Measurements from ENCODE around the gene KLHL10. TPM values are rescaled to one million over a fixed set of nuclear protein-coding genes. Genes with fewer than 3 reads are reported as not detected.
"Not testable (repeated sequence)": the region's sequence is repeated elsewhere in the genome, so short reads cannot be mapped to it uniquely, and the experiment has no call there.

Gene KLHL10
- total RNA-seq, 5 donors from 2014 or later (not counting 1 experiment from before 2014, with no cell fraction given), result not detected

DNA sequence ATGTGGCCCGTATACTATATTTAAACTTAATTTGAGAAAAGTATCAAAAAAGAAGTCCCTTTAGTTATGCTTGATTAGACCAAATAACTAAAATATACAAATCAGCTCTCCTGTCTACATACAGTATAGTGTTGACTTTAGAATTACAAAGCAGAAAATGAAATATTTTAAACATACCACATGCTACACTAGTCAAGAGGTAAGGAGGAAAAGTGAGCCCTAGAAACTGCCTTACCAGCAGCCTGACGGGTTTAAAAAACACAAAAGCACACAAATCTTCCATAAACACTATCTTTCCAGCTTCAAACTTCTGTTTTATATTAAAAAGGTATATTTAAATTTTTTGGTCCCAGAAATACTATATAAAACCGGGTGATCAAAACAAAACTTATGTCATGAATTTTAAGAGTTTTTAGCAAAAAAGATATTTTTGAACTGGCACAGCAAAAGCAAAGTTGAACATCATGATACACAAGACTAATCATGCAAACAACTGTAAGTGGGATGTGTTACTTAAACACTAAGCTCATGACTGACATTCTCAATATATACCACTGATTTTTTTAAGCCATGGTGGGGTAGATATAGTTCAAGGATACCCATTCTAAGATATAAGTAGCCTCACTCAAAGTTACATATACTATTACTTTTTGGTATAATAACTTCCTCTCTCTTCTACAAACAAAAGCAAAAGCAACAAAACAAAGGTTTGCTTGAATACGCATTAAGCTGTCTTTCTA, 11.8 kb downstream of the KLHL10 start:
- no peak overlapping the region for H3K4me3 ChIP-seq (ENCODE audit: control insufficient read depth in 1 of 2, extremely low read depth in 1 of 2, low read length in 1 of 2)
- Mint-ChIP-seq H3K4me3 (no peak overlapping the region), H3K9me3 (no peaks in the 10 kb centered on the region), H3K36me3 (peaks cover 25% of the 10 kb centered on the region), H3K27me3 (no peaks in the 10 kb centered on the region), H3K27ac (no peak overlapping the region), H3K4me1 (peaks cover 33 to 47% (median 45%) of the 10 kb centered on the region in 3 donors)
- H3K27ac ChIP-seq (ENCODE audit: low read length), result no peak overlapping the region
- peaks cover 2 to 4% of the 10 kb centered on the region in 2 experiments for H3K4me1 ChIP-seq (ENCODE audit: control insufficient read depth in 1 of 2, extremely low read depth in 1 of 2, insufficient read depth in 2 of 2, low read length in 2 of 2)
- POLR2A ChIA-PET, result interaction anchor here in 1 of 2 donors (0.6 kb wide), 2 partner anchors 15 to 17 kb away, joined by 3 to 4 read pairs; no protein-coding TSS in a partner anchor
- no peak for DNase-seq
- CTCF ChIA-PET, result interaction anchor here in 1 of 2 donors (1.0 kb wide), 1 partner anchor 10 kb away, joined by 3 read pairs; no protein-coding TSS in a partner anchor
- peaks cover 4 to 20% of the 10 kb centered on the region in 2 donors for H3K36me3 ChIP-seq (ENCODE audit: control insufficient read depth in 2 of 2, extremely low read depth in 1 of 2, insufficient read depth in 1 of 2, low read length in 1 of 2)
- no peak for ATAC-seq (replicated peaks in 1 of 4)
- H3K27me3 ChIP-seq (replicated peaks in 1 of 2; ENCODE audit: control insufficient read depth in 2 of 2, extremely low read depth in 1 of 2, insufficient read depth in 2 of 2, low read length in 1 of 2), result no peaks in the 10 kb centered on the region
- no peaks in the 10 kb centered on the region for H3K9me3 ChIP-seq
- WGBS (ENCODE audit: insufficient coverage), result 100% methylated on average over 1 of the region's 4 CpGs

DNA sequence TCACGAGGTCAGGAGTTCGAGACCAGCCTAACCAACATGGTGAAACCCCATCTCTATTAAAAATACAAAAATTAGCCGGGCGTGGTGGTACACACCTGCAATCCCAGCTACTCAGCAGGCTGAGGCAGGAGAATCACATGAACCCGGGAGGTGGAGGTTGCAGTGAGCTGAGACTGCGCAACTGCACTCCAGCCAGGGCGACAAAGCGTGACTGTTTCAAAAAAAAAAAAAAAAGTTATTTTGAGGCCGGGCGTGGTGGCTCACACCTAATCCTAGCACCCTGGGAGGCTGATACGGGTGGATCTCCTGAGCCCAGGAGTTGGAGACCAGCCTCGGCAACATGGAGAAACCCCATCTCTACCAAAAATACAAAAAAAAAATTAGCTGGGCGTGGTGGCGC, 13.8 kb downstream of the KLHL10 start:
- H3K4me1 ChIP-seq (ENCODE audit: control insufficient read depth in 1 of 2, extremely low read depth in 1 of 2, insufficient read depth in 2 of 2, low read length in 2 of 2); H3K27ac ChIP-seq (ENCODE audit: low read length); H3K27me3 ChIP-seq (replicated peaks in 1 of 2; ENCODE audit: control insufficient read depth in 2 of 2, extremely low read depth in 1 of 2, insufficient read depth in 2 of 2, low read length in 1 of 2); H3K27ac Mint-ChIP-seq; POLR2A ChIA-PET; H3K9me3 ChIP-seq; H3K4me3 ChIP-seq (ENCODE audit: control insufficient read depth in 1 of 2, extremely low read depth in 1 of 2, low read length in 1 of 2); DNase-seq; H3K27me3 Mint-ChIP-seq; ATAC-seq (replicated peaks in 1 of 4); H3K9me3 Mint-ChIP-seq: not testable (repeated sequence)
- CTCF ChIA-PET, result interaction anchor here (0.7 to 0.9 kb wide), 2 partner anchors 13 to 50 kb away, joined by 3 to 4 read pairs; no protein-coding TSS in a partner anchor
- 100% methylated on average over 4 of the region's 14 CpGs for WGBS (ENCODE audit: insufficient coverage)
- Mint-ChIP-seq H3K4me1 (peaks cover 37 to 57% (median 52%) of the 10 kb centered on the region in 3 donors), H3K36me3 (peaks cover 28% of the 10 kb centered on the region), H3K4me3 (peak overlapping the region in 1 of 3 donors; percentile 17)
- H3K36me3 ChIP-seq (ENCODE audit: control insufficient read depth in 2 of 2, extremely low read depth in 1 of 2, insufficient read depth in 1 of 2, low read length in 1 of 2), result peaks cover 4 to 24% of the 10 kb centered on the region in 2 donors

DNA sequence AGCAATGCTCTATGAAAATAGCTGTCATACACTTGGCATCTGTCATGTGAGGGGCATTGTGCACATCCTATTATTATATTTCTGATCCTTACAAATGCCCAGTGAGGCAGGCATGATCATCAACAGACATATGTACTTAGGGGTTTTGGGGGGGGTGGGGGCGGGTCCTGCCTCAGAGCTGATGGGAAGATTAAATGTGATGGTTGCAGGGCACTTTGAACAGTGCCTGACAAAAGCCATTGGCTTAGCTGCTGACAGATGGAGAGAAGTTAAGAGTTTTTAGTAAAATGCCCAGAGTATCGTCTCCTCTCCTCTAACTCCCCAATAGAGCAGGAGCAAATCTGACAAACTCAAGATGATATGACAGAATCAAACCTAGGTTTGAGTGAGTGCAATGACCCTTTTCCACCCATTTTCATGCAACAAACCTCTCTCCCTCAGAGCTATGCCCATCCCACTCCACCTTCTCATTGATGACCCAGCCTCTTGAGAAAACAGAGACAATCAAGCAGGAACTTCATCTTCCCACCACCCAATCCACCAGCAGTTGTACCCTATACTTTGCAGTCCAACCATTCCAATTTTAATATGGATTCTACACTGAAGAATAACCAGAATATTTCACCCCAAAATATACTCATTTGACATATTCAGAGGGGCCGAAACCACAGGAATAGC, 22.8 kb downstream of the KLHL10 start:
- no CpG with 5 or more reads among the region's 3 CpGs for WGBS (ENCODE audit: insufficient coverage)
- Mint-ChIP-seq H3K4me3 (no peak overlapping the region), H3K27ac (no peak overlapping the region), H3K36me3 (no peaks in the 10 kb centered on the region), H3K27me3 (no peaks in the 10 kb centered on the region), H3K4me1 (peaks cover 28 to 40% (median 35%) of the 10 kb centered on the region in 3 donors), H3K9me3 (no peaks in the 10 kb centered on the region)
- H3K27ac ChIP-seq (ENCODE audit: low read length), result no peak overlapping the region
- no peaks in the 10 kb centered on the region for H3K36me3 ChIP-seq (ENCODE audit: control insufficient read depth in 2 of 2, extremely low read depth in 1 of 2, insufficient read depth in 1 of 2, low read length in 1 of 2)
- no peak overlapping the region for H3K4me3 ChIP-seq (ENCODE audit: control insufficient read depth in 1 of 2, extremely low read depth in 1 of 2, low read length in 1 of 2)
- ChIA-PET CTCF (interaction anchor here in 1 of 2 donors (0.6 kb wide), 1 partner anchor 28 kb away, joined by 5 read pairs; no protein-coding TSS in a partner anchor), POLR2A (interaction anchor here in 1 of 2 donors (0.5 to 0.6 kb wide), 2 partner anchors 68 to 93 kb away, joined by 3 to 5 read pairs; no protein-coding TSS in a partner anchor)
- H3K9me3 ChIP-seq, result no peaks in the 10 kb centered on the region
- ATAC-seq (replicated peaks in 1 of 4), result no peak
- H3K27me3 ChIP-seq (replicated peaks in 1 of 2; ENCODE audit: control insufficient read depth in 2 of 2, extremely low read depth in 1 of 2, insufficient read depth in 2 of 2, low read length in 1 of 2), result no peaks in the 10 kb centered on the region
- DNase-seq, result no peak
- peaks cover 10 to 42% of the 10 kb centered on the region in 2 experiments for H3K4me1 ChIP-seq (ENCODE audit: control insufficient read depth in 1 of 2, extremely low read depth in 1 of 2, insufficient read depth in 2 of 2, low read length in 2 of 2)

DNA sequence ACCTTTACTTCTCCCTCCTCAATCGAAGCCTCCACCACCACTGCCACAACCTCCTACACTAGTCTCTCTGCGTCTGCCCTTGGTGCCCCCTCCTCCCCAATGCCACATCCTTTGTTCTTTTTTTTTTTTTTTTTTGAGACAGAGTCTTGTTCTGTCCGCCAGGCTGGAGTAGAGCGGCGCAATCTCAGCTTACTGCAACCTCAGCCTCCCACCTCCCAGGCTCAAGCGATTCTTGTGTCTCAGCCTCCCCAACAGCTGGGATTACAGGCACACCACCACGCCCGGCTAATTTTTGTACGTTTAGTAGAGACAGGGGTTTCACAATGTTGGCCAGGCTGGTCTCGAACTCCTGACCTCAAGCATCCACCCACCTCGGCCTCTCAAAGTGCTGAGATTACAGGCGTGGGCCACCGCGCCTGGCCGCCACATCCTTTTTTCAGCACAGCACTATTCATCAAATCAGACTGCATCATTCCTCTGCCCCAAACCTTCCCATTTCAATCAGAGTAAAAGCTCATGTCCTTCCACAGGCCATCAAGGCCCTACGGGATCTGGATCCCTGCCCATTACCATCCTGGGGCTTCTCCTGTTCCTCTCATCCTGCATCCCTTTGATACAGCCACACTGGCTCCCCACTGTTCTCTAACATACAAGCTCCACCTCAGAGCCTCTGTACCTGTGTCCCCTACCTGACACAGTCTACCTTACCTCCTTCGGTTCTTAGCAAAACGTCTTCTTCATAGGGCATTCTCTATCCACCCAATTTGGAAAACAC, 25.6 kb downstream of the KLHL10 start:
- H3K27me3 ChIP-seq (replicated peaks in 1 of 2; ENCODE audit: control insufficient read depth in 2 of 2, extremely low read depth in 1 of 2, insufficient read depth in 2 of 2, low read length in 1 of 2), result no peaks in the 10 kb centered on the region
- Mint-ChIP-seq H3K4me1 (peaks cover 34 to 36% (median 35%) of the 10 kb centered on the region in 3 donors), H3K27ac (no peak overlapping the region), H3K36me3 (peaks cover 1% of the 10 kb centered on the region), H3K27me3 (no peaks in the 10 kb centered on the region), H3K9me3 (no peaks in the 10 kb centered on the region), H3K4me3 (no peak overlapping the region)
- no peaks in the 10 kb centered on the region for H3K9me3 ChIP-seq
- ATAC-seq (replicated peaks in 1 of 4) (peak in 1 of 4 experiments; percentile 10), DNase-seq (peak in 30 of 35 experiments; percentile 2 to 47 (median 22))
- no peak overlapping the region for H3K27ac ChIP-seq (ENCODE audit: low read length)
- ChIA-PET POLR2A (no interaction called here), CTCF (interaction anchor here in 1 of 2 donors (0.6 to 1.0 kb wide), 2 partner anchors 11 to 107 kb away, joined by 4 read pairs; no protein-coding TSS in a partner anchor)
- H3K4me3 ChIP-seq (ENCODE audit: control insufficient read depth in 1 of 2, extremely low read depth in 1 of 2, low read length in 1 of 2), result peak overlapping the region; percentile 7 to 98
- peaks cover 12 to 43% of the 10 kb centered on the region in 2 experiments for H3K4me1 ChIP-seq (ENCODE audit: control insufficient read depth in 1 of 2, extremely low read depth in 1 of 2, insufficient read depth in 2 of 2, low read length in 2 of 2)
- H3K36me3 ChIP-seq (ENCODE audit: control insufficient read depth in 2 of 2, extremely low read depth in 1 of 2, insufficient read depth in 1 of 2, low read length in 1 of 2), result peaks cover 0 to 10% of the 10 kb centered on the region in 2 donors
- WGBS (ENCODE audit: insufficient coverage), result 14% methylated on average over 14 of the region's 18 CpGs

DNA sequence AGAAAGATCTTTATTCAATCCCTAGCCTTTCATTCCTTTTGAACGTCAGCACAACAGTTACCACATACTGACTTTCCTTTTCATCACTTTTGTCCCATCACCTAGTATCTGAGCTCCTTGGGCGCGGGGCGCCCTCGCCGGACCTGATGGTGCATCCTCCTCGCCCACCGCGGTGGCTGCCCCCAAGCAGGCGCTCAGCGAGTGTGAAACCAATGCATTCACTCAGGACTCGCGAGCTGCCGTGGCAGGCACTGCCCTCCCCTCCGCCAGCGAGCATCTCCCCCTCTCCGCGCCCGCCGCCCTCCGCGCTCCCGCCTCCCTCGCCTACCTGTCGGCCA, 26.8 kb downstream of the KLHL10 start:
- WGBS (ENCODE audit: insufficient coverage), result under 1% methylated on average over 19 of the region's 25 CpGs
- no peaks in the 10 kb centered on the region for H3K9me3 Mint-ChIP-seq

More for the DNA sequence above, 26.8 kb downstream of the KLHL10 start:
- H3K27me3 Mint-ChIP-seq, result no peaks in the 10 kb centered on the region
- ATAC-seq (replicated peaks in 1 of 4) (peak in 1 of 4 experiments; percentile 68), DNase-seq (peak in 5 of 35 experiments; percentile 52 to 57 (median 53))
- ChIA-PET POLR2A (no interaction called here), CTCF (interaction anchor here (0.6 to 1.2 kb wide), 5 partner anchors 13 to 161 kb away, joined by 3 to 4 read pairs (median 3); partner anchors contain the start of gene ODAD4 (in 1 of the 2))
- H3K27ac ChIP-seq (ENCODE audit: low read length), result peak overlapping the region; percentile 81
- H3K27me3 ChIP-seq (replicated peaks in 1 of 2; ENCODE audit: control insufficient read depth in 2 of 2, extremely low read depth in 1 of 2, insufficient read depth in 2 of 2, low read length in 1 of 2), result no peaks in the 10 kb centered on the region
- no peak overlapping the region for H3K4me3 Mint-ChIP-seq
- H3K4me1 ChIP-seq (ENCODE audit: control insufficient read depth in 1 of 2, extremely low read depth in 1 of 2, insufficient read depth in 2 of 2, low read length in 2 of 2), result peaks cover 12 to 43% of the 10 kb centered on the region in 2 experiments
- H3K36me3 ChIP-seq (ENCODE audit: control insufficient read depth in 2 of 2, extremely low read depth in 1 of 2, insufficient read depth in 1 of 2, low read length in 1 of 2), result peaks cover 0 to 12% of the 10 kb centered on the region in 2 donors
- H3K4me1 Mint-ChIP-seq, result peaks cover 36 to 42% (median 38%) of the 10 kb centered on the region in 3 donors
- H3K4me3 ChIP-seq (ENCODE audit: control insufficient read depth in 1 of 2, extremely low read depth in 1 of 2, low read length in 1 of 2), result peak overlapping the region; percentile 84 to 98
- H3K9me3 ChIP-seq, result no peaks in the 10 kb centered on the region
- no peak overlapping the region for H3K27ac Mint-ChIP-seq
- H3K36me3 Mint-ChIP-seq, result peaks cover 8% of the 10 kb centered on the region
